IgD-negative memory B cell (primary cell): Measurements from ENCODE around the gene CDC6. TPM values are rescaled to one million over a fixed set of nuclear protein-coding genes. Genes with fewer than 3 reads are reported as not detected.

Experiments
- H3K27ac Mint-ChIP-seq, 3 donors: one replicate each; pipeline ENCODE4 v1.8.0; 2020 to 2022; ENCODE audit warnings: mild to moderate bottlenecking in 3 of 3, mixed read lengths in 3 of 3, moderate library complexity in 1 of 3
- H3K27me3 Mint-ChIP-seq: one replicate; pipeline ENCODE4 v1.8.0; 2021; ENCODE audit warnings: mixed read lengths
- H3K36me3 Mint-ChIP-seq: one replicate; pipeline ENCODE4 v1.8.0; 2020; ENCODE audit warnings: mild to moderate bottlenecking, mixed read lengths
- H3K4me1 Mint-ChIP-seq, 3 donors: one replicate each; pipeline ENCODE4 v1.8.0; 2020 to 2022; ENCODE audit warnings: mixed read lengths in 3 of 3, mild to moderate bottlenecking in 1 of 3
- H3K4me3 Mint-ChIP-seq, 4 donors: one replicate each; pipeline ENCODE4 v1.8.0; 2020 to 2022; ENCODE audit warnings: mild to moderate bottlenecking in 4 of 4, mixed read lengths in 4 of 4, moderate library complexity in 3 of 4
- H3K9me3 Mint-ChIP-seq, 3 donors: one replicate each; pipeline ENCODE4 v1.8.0; 2020 to 2021; ENCODE audit warnings: mixed read lengths in 3 of 3, mild to moderate bottlenecking in 1 of 3
- polyA plus RNA-seq: library from polyadenylated mRNA; unstranded; fragments of 300-500 nt; fragmentation: Illumina TruSeq; gene quantifications from one replicate; pipeline ENCODE4 v1.2.3, GENCODE V29; 2021

The CDC6 gene
- polyA plus RNA-seq, 1 donor from 2014 or later, result 0.93 TPM

- peaks cover 47 to 70% (median 62%) of the 10 kb centered on the region in 3 donors for H3K4me1 Mint-ChIP-seq
- H3K36me3 Mint-ChIP-seq, result peaks cover 3% of the 10 kb centered on the region
- peak overlapping the region; percentile 88 to 100 (median 90) for H3K27ac Mint-ChIP-seq
- H3K4me3 Mint-ChIP-seq, result peak overlapping the region; percentile 34 to 75 (median 66)
- no peaks in the 10 kb centered on the region for H3K27me3 Mint-ChIP-seq
- H3K9me3 Mint-ChIP-seq, result no peaks in the 10 kb centered on the region
Observed at GRCh38 chr17:40329839-40330794, 42.4 kb downstream of the CDC6 start.

- peaks cover 43 to 63% (median 58%) of the 10 kb centered on the region in 3 donors for H3K4me1 Mint-ChIP-seq
- no peaks in the 10 kb centered on the region for H3K9me3 Mint-ChIP-seq
- peaks cover 3% of the 10 kb centered on the region for H3K36me3 Mint-ChIP-seq
- H3K27ac Mint-ChIP-seq, result peak overlapping the region; percentile 88 to 100 (median 90)
- H3K4me3 Mint-ChIP-seq, result peak overlapping the region; percentile 34 to 75 (median 66)
- H3K27me3 Mint-ChIP-seq, result no peaks in the 10 kb centered on the region
Observed at GRCh38 chr17:40330850-40331470, 43.3 kb downstream of the CDC6 start.

GRCh38 chr17:40331743-40332641 is 44.3 kb downstream of the CDC6 start:
- Mint-ChIP-seq H3K4me1 (peaks cover 35 to 56% (median 51%) of the 10 kb centered on the region in 3 donors), H3K9me3 (no peaks in the 10 kb centered on the region), H3K36me3 (peaks cover 3% of the 10 kb centered on the region), H3K27me3 (no peaks in the 10 kb centered on the region), H3K27ac (peak overlapping the region; percentile 80 to 84 (median 83)), H3K4me3 (peak overlapping the region in 2 of 4 donors; percentile 49 to 74)

- Mint-ChIP-seq H3K9me3 (no peaks in the 10 kb centered on the region), H3K27me3 (no peaks in the 10 kb centered on the region), H3K4me1 (peaks cover 27 to 47% (median 43%) of the 10 kb centered on the region in 3 donors), H3K27ac (peak overlapping the region; percentile 44 to 88 (median 53)), H3K4me3 (peak overlapping the region; percentile 12 to 77 (median 46)), H3K36me3 (peaks cover 6% of the 10 kb centered on the region)
Observed at GRCh38 chr17:40333781-40334448, 46.2 kb downstream of the CDC6 start.

GRCh38 chr17:40335620-40336019 is 47.9 kb downstream of the CDC6 start:
- no peaks in the 10 kb centered on the region for H3K27me3 Mint-ChIP-seq
- peaks cover 32 to 50% (median 44%) of the 10 kb centered on the region in 3 donors for H3K4me1 Mint-ChIP-seq
- H3K36me3 Mint-ChIP-seq, result peaks cover 6% of the 10 kb centered on the region
- no peak overlapping the region for H3K27ac Mint-ChIP-seq
- H3K9me3 Mint-ChIP-seq, result no peaks in the 10 kb centered on the region
- no peak overlapping the region for H3K4me3 Mint-ChIP-seq

- Mint-ChIP-seq H3K9me3 (no peaks in the 10 kb centered on the region), H3K27me3 (no peaks in the 10 kb centered on the region), H3K4me3 (no peak overlapping the region), H3K36me3 (peaks cover 6% of the 10 kb centered on the region), H3K4me1 (peaks cover 37 to 47% (median 44%) of the 10 kb centered on the region in 3 donors), H3K27ac (peak overlapping the region in 1 of 3 donors; percentile 32)
Observed at GRCh38 chr17:40337351-40337750, 49.7 kb downstream of the CDC6 start.

GRCh38 chr17:40338058-40338457 is 50.4 kb downstream of the CDC6 start:
- Mint-ChIP-seq H3K4me1 (peaks cover 39 to 47% (median 44%) of the 10 kb centered on the region in 3 donors), H3K4me3 (no peak overlapping the region), H3K27ac (peak overlapping the region in 2 of 3 donors; percentile 27 to 32), H3K36me3 (peaks cover 3% of the 10 kb centered on the region), H3K9me3 (no peaks in the 10 kb centered on the region), H3K27me3 (no peaks in the 10 kb centered on the region)

GRCh38 chr17:40338941-40339649 is 51.4 kb downstream of the CDC6 start:
- H3K4me1 Mint-ChIP-seq, result peaks cover 39 to 51% (median 47%) of the 10 kb centered on the region in 3 donors
- peak overlapping the region in 1 of 4 donors; percentile 37 for H3K4me3 Mint-ChIP-seq
- H3K27ac Mint-ChIP-seq, result peak overlapping the region in 2 of 3 donors; percentile 65 to 85
- no peaks in the 10 kb centered on the region for H3K27me3 Mint-ChIP-seq
- H3K36me3 Mint-ChIP-seq, result peaks cover 3% of the 10 kb centered on the region
- H3K9me3 Mint-ChIP-seq, result no peaks in the 10 kb centered on the region

- Mint-ChIP-seq H3K27ac (peak overlapping the region; percentile 85 to 94 (median 93)), H3K9me3 (no peaks in the 10 kb centered on the region), H3K36me3 (peaks cover 3% of the 10 kb centered on the region), H3K4me1 (peaks cover 37 to 47% (median 45%) of the 10 kb centered on the region in 3 donors), H3K27me3 (no peaks in the 10 kb centered on the region), H3K4me3 (peak overlapping the region in 2 of 4 donors; percentile 71 to 76)
Observed at GRCh38 chr17:40340327-40340726, 52.6 kb downstream of the CDC6 start.

- Mint-ChIP-seq H3K27ac (peak overlapping the region; percentile 85 to 94 (median 93)), H3K4me1 (peaks cover 37 to 49% (median 46%) of the 10 kb centered on the region in 3 donors), H3K27me3 (no peaks in the 10 kb centered on the region), H3K36me3 (peaks cover 3% of the 10 kb centered on the region), H3K9me3 (no peaks in the 10 kb centered on the region), H3K4me3 (peak overlapping the region; percentile 71 to 95 (median 88))
Observed at GRCh38 chr17:40340880-40341807, 53.5 kb downstream of the CDC6 start.

GRCh38 chr17:40341808-40342503 is 54.3 kb downstream of the CDC6 start:
- no peaks in the 10 kb centered on the region for H3K9me3 Mint-ChIP-seq
- peaks cover 37 to 54% (median 51%) of the 10 kb centered on the region in 3 donors for H3K4me1 Mint-ChIP-seq
- peaks cover 3% of the 10 kb centered on the region for H3K36me3 Mint-ChIP-seq
- H3K27me3 Mint-ChIP-seq, result no peaks in the 10 kb centered on the region
- H3K27ac Mint-ChIP-seq, result peak overlapping the region in 2 of 3 donors; percentile 93
- peak overlapping the region; percentile 71 to 95 (median 88) for H3K4me3 Mint-ChIP-seq
